ENCODE results near the gene RANGRF. TPM values are rescaled to one million over a fixed set of nuclear protein-coding genes. Genes with fewer than 3 reads are reported as not detected.

The RANGRF gene
- total RNA-seq, 1 donor from 2014 or later = 6.3 TPM

DNA sequence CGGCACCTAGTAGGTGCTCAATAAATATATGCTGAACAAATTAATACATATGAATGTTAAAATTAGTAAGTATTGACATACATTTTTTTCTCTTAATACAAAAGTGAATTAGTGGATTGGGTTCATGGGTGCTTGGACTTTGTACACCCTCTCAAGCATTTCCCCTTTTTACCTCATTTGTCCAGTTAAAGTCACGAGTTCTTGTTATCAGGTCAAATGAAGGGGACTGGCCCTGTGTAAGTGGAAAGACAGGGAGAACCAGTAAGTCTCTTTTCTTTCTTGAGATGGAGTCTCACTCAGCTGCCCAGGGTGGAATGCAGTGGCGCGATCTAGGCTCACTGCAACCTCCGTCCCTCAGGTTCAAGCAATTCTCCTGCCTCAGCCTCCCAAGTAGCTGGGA, 13.7 kb upstream of the RANGRF start:
- DNase-seq = no peak

DNA sequence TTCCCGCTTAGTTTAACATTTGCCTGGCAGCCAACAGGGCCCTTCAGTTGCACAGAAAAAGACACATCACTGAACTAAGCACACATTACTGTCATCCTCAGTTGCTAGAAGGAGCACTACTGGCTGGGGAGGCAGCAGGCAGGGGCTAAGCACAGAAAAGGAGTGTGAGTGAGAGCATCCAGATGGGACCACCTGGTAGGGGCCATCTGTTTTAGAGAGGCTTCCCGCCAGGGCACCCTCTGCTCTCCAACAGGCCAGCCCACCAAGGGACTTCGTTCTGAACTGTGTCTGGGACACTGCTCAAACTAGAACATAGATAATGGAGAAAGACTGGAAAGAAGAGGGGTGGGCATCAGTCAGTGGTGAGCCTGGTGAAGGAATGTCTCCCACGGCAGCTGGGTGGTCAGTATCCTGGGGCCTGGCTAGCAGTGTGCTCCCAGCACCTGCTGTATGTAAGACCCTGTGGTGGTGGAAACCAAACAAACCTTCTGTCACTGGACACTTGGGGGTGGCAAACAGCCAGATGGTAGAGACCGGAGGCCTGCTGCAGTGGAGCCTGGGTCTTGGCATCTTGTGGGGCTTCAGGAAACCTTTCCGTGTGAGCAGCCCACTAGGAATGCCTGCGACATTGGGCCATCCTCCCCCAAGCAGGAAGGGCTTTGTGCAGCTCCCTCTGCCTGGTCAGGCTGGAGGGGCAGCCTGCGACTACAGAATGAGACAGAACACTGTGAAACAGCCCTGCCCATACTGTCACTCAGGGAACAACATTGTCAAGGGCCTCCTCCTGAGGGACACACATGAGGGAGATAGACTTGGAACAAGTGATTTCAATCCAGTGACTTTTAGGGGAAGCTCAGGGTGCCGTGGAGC, 12.8 kb upstream of the RANGRF start:
- no peak for DNase-seq

DNA sequence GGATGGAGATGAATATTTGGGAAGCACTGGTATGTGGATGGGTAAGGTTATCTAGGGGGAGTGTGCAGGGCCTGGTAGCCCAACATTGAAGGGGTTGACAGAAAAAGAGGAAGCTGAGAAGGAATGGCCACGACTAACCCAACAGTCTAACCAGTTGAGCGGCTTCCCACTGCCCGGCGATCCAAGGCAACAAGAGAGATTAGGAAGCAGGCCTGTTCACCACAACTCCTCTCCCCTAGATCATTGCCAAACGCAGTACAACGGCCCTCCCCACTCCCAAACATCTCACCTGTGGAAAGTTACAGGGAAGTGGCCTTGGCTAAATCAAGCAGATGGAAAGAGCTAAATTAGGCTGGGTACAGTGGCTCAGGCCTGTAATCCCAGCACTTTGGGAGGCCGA, 11.2 kb upstream of the RANGRF start:
- DNase-seq = no peak

DNA sequence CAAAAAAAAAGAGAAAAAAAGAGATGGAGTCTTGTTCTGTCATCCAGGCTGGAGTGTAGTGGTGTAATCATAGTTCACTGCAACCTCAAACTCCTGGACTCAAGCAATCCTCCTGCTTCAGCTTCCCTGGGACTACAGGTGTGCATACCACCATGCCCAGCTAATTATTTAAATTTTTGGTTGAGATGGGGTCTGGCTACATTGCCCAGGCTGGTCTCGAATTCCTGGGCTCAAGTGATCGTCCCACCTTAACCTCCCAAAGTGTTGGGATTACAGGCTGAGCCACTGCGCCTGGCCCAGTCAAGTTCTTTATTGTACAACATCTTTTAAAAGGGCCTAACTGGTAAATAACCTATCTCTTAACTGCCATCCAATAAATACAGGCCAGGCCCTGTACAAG, 6.1 kb upstream of the RANGRF start:
- DNase-seq = no peak

DNA sequence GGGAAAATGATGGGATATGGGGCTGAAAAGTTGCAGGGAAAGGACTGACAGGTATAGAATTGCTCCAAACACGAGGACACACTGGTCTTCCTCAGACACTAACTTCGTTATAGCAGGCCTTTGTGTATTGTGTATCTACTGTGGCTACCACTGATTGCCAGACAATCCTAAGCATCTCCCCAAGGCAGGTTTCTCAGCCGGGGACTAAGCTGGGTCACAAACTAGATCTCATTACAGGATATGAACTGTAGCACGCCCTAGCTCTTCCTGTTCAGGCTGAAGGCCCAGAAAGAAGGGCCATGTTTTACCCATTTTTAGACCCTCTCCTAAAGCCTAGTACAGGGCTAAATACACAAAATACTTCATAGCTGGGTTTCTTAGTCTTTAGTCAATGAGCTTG, 5.1 kb upstream of the RANGRF start:
- no peak for DNase-seq

DNA sequence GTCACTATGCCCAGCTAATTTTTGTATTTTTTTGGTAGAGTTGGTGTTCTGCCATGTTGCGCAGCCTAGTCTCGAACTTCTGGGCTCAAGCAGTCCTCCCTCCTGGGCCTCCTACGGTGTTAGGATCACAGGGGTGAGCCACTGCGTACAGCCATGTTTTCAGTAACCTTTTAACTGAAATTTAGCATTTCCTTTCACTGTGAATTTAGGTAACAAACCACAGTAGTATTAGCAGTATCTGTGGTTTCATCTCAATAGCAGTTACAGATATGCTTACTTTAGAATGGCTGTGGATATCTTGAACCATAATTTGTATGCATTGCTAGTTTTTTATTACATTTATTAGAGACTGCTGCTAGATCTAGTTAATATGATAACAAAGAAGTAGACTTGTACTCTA, 4.3 kb upstream of the RANGRF start:
- DNase-seq = no peak

DNA sequence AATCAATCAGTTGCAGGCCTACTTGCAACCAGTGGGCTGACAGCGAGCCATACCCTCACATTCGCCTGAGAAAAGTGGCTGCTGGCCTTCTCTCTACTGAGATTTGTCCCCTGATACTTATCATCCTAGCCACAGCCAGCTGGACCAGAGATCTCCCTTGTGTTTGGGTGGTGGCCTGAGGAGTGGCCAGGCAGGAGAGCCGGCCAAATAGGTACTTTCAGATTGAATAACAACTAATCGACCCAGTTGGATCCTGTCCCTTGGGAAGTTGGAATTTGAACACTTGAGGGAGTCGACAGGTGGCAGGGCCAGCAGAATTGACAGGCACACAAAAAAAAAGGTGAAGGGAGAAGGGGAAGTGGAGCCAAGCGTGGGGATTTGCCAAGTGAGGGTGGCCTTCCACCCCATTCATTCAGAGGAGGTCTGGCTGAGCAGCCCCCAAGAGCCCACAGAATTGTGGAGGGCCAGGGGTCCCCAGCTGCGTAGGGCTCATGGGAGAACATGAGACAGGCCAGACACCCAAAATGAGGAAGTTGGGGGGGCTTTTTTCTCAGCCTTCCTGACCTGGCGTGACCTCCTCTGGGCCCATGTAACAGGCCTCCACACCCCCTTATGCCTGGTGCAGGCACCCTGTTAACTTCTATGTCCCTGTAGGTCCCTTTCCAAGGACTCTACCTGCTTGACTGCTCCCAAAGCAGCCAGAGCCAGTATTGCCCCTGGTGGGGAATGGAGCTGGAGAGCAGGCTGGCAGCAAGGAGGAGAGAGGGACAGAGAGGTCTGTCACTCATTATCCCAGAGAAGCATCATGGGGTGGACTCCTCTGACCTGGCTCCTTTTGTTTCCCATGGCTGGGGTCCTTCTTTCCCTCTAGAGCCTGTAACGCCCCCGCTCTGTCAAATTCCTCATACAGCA, 2.9 kb upstream of the RANGRF start:
- no peak for DNase-seq

DNA sequence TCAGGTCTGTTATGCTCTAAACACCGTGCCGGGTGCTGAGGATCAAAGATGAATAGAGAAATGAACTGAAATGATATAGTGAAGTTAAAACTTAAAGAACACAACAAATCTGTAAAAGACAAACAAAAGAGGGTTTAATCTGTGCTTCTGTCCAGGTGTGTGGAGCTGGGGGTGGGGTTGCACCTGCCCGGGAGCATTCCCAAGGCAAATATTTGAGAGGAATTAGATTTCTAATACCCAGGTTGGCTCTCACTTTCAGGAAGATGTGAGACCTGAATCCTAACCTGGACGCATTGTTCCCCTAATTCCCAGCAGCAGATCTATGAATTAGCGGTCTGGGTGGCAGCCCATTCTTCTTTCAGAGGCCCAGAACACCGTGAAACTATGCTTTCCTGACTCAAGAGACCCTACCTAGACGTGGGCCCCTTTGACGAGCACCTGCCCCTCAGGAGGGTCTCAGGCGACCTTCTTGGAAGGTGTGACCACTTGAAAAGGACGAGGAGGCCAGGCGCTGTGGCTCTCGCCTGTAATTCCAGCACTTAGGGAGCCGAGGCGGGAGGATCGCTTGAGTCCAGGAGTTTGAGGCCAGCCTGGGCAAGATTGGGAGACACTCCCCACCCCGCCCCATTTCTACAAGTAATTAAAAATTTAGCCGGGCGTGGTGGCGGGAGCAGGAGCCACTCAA, 677 bp upstream of the RANGRF start:
- no peak for DNase-seq

DNA sequence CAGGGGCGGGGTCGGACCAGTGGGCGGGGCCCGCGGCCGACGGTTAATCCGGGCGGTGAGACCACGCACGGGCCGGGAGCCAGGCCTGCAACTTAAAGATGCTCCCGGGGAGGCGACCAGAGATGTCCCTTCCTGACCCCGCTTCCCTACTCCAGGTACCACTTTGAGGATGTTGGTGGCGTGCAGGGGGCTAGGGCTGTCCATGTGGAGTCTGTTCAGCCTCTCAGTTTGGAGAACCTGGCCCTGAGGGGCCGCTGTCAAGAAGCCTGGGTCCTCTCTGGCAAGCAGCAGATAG, 580 bp downstream of the RANGRF start:
- no peak for DNase-seq

DNA sequence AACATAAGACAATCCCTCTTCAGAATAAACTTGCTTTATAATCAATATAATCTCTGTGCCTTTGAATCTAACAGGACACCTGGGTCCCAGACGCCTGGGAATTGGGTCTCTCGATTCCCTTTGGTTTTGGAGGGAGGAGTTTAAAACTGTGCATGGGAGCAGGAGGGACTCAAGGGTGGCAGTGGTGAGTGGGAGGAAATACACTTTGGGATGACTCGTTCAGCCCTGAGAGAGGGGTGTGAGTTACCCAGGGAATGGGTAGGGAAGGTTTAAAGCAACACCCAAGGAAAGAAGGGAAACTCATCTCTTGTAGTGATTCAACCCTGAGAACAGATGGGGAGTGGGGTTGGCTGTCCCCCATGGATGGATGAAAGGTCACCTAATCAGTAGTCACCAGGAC, 1.6 kb downstream of the RANGRF start:
- DNase-seq = no peak

DNA sequence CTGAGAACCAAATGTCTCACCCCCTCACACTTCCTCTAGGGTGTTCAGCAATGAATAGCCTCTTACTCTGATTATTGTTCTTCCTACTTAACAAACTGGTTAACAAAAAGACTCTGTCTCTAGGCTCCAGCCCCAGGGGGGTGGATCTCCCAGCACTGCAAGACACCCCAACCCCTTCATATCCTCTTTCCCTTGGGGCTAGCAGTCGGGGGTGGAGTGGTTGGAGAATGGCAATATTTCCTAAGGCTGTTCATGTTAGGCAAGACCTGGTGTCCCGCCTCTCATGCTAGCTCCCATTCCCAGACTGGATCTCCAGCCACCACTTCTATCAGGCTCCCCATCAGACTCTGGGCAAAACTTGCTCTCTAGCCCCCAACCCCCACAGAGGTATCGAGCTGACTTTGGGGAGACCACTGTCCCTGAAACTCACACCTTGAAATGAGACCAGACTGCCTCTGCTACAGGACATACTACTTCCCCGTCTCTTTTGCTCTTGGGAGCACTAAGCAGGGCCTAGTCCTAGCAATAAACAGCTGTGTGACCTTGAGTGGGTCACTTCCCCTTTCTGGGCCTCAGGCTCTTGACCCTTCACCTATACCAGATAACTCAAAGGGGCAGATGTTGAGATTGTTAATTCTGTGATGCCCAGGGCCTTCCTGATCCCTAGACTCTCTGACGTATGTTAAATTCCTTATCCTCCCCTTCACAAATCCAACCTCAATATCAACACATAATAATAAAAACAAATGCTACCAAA, 4.3 kb downstream of the RANGRF start:
- DNase-seq = no peak

DNA sequence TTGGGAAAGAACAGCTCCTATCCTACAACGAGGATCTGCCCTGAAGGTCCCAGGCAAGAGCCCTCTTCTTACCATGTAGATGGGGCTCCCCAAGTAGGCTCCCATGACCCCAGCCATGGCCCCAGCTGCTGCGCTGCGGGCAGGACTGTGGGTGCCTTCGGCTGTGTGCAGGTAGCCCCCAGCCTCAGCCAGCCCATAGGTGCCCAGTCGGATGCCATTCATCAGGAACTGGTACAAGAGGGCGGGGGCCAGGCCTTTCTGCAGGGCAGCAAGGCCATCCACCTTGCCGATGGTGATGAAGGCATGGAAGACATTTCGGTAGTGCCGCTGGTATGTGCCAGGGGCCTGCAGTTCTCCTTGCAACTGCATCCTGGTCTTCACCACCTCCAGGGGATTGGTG, 5.9 kb downstream of the RANGRF start:
- DNase-seq = no peak

DNA sequence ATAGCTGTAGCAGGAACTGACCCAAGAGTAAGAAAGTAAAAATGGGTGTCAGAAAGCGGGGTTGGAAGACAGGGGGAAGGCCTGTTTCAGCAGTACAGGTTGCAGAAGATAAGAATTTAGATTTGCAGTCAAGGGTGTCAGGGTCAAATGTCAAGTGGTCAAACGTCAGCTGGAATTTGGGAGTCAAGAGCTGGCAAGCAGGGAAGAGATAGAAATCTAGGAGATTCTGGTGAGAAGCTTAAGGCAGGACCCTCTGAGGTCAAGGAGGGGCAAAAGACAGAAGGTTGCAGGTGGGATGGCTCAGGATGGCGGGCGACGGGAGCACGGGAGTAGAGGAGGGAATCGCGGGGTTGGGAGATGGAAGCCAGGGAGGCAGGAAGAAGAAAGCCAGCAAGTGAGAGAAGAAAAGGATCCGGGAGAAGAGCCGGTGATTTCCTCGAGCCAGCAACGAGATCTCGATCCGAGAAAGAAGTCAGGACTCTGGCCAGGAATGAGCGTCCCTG, 6.4 kb downstream of the RANGRF start:
- DNase-seq = no peak

DNA sequence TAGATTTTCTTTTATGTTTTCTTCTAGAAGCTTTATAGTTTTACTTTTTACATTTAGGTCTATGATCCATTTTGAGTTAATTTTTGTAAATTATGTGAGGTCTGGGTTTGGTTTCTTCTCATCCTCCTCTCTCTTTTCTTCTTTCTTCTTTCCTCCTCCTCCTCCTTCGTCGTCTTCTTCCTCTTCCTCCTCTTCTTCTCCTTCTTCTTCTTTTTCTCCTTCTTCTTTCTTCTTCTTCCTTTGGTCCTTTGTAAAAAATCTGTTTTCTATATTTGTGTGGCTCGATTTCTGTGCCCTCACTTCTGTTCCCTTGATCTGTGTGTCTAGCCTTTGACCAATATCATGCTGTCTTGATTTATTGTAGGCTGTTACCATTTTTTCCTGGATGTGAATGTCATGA, 11.8 kb downstream of the RANGRF start:
- no peak for DNase-seq

DNA sequence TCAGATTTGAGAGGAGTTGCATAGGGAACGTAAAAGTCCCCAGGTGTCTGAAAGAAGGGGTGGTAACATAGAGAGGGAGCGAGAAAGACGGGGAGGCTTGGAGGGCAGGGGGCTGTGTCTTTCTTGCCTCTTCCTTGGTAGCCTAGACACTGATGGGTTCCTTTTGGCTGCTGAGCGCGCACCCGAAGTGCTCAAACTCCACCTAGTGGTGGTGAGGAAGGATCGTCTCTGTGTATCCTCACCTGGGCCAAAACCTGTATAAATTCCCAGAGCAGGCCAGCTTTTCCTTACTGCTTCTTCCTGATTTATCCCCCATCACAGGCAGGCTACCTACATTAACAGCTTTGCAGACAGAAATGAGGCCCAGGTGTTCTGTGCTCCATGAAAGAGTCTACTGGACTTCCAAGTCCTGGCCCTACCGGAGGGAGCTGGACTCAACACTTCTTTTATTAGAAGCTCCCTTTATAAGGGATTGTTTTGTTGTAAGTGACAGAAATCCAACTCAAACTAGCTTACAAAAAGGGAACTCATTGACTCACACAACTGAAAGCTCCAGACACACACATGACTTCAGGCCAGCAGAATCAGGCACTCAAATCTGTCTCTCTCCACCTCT, 12.3 kb downstream of the RANGRF start:
- DNase-seq = peak; percentile 20

DNA sequence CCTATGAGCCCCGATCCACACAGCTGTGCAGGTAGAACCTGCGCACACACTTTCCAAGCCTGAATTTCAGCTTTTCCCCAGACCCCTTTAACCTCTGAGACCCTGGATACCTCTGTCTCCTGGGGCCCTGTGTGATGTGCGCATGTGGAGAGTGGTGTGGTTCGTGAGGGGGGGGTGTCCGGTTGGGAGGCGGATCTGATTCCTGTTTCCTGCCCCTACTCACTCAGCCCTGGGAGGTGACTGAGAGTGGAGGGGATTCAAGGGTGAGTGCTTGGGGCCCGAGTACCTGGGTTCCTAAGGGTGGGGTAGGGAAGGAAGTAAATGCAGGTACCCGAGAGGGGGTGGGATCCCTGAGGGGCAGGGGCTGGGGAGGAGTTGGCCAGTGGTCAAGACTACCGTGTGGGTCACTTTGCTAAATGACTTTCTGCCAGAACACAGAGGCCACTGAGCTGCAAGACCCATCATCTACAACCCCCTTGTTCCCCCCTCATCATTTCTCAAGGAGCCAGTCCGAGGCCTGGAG, 22.2 kb downstream of the RANGRF start:
- DNase-seq = no peak

DNA sequence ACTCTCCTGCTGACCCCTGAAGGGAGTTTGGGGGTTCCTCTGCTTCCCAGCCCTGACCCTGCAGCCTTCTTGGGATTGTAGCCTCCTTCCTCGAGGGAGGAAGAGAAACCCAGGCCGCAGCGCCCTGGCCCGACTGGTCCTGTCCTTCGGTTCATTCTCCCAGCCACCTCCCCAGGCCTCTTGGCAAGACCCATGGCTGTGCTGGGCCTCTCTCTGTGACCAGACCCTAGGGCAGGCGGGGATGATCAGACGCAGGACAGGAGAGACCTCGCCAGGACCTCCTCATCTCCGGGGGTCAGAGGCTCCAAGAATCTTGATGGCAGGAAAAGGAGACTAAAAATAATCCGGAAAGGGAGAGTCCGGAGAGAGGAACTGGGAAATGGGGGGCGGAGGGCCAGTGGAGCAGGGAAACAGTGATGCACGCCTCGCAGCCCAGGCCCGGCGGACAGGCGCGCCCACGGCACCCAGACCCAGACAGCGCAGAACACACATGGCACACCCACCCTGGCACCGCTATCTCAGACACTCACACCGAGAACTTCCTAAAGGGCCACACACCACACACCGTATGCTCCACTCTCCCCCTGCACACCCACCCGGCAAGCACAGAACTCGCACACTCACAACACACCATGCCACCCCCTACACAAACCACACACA, 22.8 kb downstream of the RANGRF start:
- no peak for DNase-seq

DNA sequence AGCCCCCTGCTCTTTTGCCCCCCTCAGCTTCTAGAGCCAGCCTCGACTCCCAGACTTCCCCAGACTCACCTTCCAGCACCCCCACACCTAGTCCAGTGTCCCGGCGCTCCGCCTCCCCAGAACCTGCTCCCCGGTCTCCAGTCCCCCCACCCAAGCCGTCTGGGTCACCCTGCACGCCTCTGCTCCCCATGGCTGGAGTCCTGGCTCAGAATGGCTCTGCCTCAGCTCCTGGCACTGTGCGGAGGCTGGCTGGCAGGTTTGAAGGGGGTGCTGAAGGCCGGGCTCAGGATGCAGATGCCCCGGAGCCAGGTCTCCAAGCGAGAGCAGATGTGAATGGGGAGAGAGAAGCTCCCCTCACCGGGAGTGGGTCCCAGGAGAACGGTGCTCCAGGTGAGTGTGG, 23.8 kb downstream of the RANGRF start:
- DNase-seq = no peak

DNA sequence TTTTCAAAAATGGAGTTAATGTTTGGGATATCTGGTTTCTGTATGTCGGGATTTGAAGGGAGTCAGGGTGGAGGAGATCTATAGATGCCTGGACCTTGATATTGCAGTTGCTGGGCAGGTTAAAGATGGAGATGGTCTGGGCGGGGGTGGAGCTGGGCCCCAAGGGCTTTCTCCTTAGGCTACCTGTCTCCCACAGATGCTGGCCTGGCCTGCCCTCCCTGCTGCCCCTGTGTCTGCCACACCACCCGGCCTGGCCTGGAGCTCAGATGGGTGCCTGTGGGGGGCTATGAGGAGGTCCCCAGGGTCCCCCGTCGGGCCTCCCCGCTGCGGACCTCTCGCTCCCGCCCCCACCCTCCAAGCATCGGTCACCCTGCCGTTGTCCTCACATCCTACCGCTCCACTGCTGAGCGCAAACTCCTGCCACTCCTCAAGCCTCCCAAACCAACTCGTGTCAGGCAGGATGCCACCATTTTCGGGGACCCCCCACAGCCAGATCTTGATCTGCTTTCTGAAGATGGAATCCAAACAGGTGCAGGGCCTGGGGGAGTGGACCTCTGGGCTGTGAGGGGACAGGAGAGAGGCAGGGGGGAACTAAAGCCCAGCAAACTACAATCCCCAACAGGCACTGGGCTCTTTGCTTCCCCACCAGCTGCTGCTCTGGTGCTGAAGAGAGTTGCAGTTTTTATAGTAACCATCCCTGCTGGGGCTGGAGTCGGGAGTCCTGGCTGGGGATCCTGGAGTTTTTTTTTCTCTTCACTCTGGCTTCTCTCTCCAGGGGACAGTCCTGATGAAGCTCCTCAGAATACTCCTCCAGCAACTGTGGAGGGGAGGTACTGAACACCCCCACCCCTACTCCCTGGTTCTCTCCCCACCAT, 24.5 kb downstream of the RANGRF start:
- DNase-seq = no peak
